GM23338 (cell line): ENCODE results near the gene KBTBD12. TPM values are rescaled to one million over a fixed set of nuclear protein-coding genes. Genes with fewer than 3 reads are reported as not detected.

Experiments
- ATAC-seq: fragments of 200-7000 bp; cut with Tn5 transposase; 3 replicates; pipeline ENCODE4 v1.9.1; 2020
- DNase-seq: peaks from one replicate; pipeline ENCODE4 v3.0.0-alpha.2; 2015; ENCODE audit warnings: low spot score
- H2AFZ ChIP-seq: fragments of 200-600 bp; sonication (generic); 2 replicates; pipeline ENCODE4 v1.8.0; 2016; ENCODE audit warnings: antibody characterized with exemption, mild to moderate bottlenecking, moderate library complexity
- H3F3A ChIP-seq: fragments of 200-600 bp; sonication (generic); replicated peaks from 2 replicates; pipeline ENCODE4 v1.8.0; 2017; ENCODE audit warnings: antibody characterized with exemption, mixed run types, low read depth
- H3K27ac ChIP-seq: fragments of 200-600 bp; sonication (generic); 2 replicates; pipeline ENCODE4 v1.6.1; 2016; ENCODE audit warnings: low read depth
- H3K27me3 ChIP-seq: fragments of 200-600 bp; sonication (generic); 2 replicates; pipeline ENCODE4 v1.8.0; 2016; ENCODE audit warnings: mild to moderate bottlenecking, mixed run types, moderate library complexity; ENCODE audit not compliant: insufficient read depth
- H3K36me3 ChIP-seq: fragments of 200-600 bp; sonication (generic); 2 replicates; pipeline ENCODE4 v1.8.0; 2016; ENCODE audit warnings: mild to moderate bottlenecking; ENCODE audit not compliant: insufficient read depth
- H3K4me1 ChIP-seq: fragments of 200-600 bp; sonication (generic); 2 replicates; pipeline ENCODE4 v1.8.0; 2016; ENCODE audit warnings: mild to moderate bottlenecking, moderate library complexity; ENCODE audit not compliant: insufficient read depth
- H3K4me2 ChIP-seq: fragments of 200-600 bp; sonication (generic); 2 replicates; pipeline ENCODE4 v1.7.1; 2017; ENCODE audit warnings: mixed run types
- H3K4me3 ChIP-seq: fragments of 200-600 bp; sonication (generic); 2 replicates; pipeline ENCODE4 v1.6.1; 2016; ENCODE audit warnings: mixed run types
- H3K79me2 ChIP-seq: fragments of 200-600 bp; sonication (generic); replicated peaks from 2 replicates; pipeline ENCODE4 v1.8.0; 2017; ENCODE audit warnings: mild to moderate bottlenecking; ENCODE audit not compliant: insufficient read depth
- H3K9me2 ChIP-seq: fragments of 200-600 bp; sonication (generic); 2 replicates; pipeline ENCODE4 v1.8.0; 2017; ENCODE audit not compliant: insufficient read depth
- H4K20me1 ChIP-seq: fragments of 200-600 bp; sonication (generic); replicated peaks from 2 replicates; pipeline ENCODE4 v1.8.0; 2017; ENCODE audit warnings: mild to moderate bottlenecking; ENCODE audit not compliant: insufficient read depth
- H3K27ac Mint-ChIP-seq: 2 replicates; pipeline ENCODE4 v1.8.0; 2020; ENCODE audit warnings: inconsistent platforms, mild to moderate bottlenecking, moderate library complexity, mixed read lengths
- H3K27me3 Mint-ChIP-seq: 3 replicates; pipeline ENCODE4 v1.8.0; 2022; ENCODE audit warnings: low read depth, mild to moderate bottlenecking, moderate library complexity, mixed read lengths, inconsistent platforms; ENCODE audit not compliant: insufficient read depth, poor library complexity
- H3K36me3 Mint-ChIP-seq: 3 replicates; pipeline ENCODE4 v1.8.0; 2021; ENCODE audit warnings: low read depth, mild to moderate bottlenecking, inconsistent platforms, moderate library complexity, mixed read lengths
- H3K4me1 Mint-ChIP-seq: 3 replicates; pipeline ENCODE4 v1.8.0; 2020; ENCODE audit warnings: mild to moderate bottlenecking, inconsistent platforms, mixed read lengths
- H3K4me3 Mint-ChIP-seq: 3 replicates; pipeline ENCODE4 v1.8.0; 2021; ENCODE audit warnings: moderate library complexity, mild to moderate bottlenecking, inconsistent platforms, mixed read lengths
- H3K9me3 Mint-ChIP-seq: 3 replicates; pipeline ENCODE4 v1.8.0; 2020; ENCODE audit warnings: moderate library complexity, mild to moderate bottlenecking, inconsistent platforms, mixed read lengths
- CREB1 ChIP-seq: fragments of 250-450 bp; sonication (Bioruptor Pico); IDR thresholded peaks from 2 replicates; pipeline ENCODE4 v1.5.0; 2020; ENCODE audit warnings: low read depth, mild to moderate bottlenecking, moderate library complexity
- ETS1 ChIP-seq: IDR thresholded peaks from 2 replicates; pipeline ENCODE4 v1.6.1; 2016; ENCODE audit warnings: antibody characterized with exemption
- EZH2 ChIP-seq: fragments of 200-600 bp; sonication (generic); IDR thresholded peaks from one replicate; pipeline ENCODE4 v1.8.0; 2017; ENCODE audit warnings: antibody characterized with exemption, mild to moderate bottlenecking, low read depth; ENCODE audit not compliant: unreplicated experiment
- EZH2phosphoT487 ChIP-seq: fragments of 200-600 bp; sonication (generic); IDR thresholded peaks from one replicate; pipeline ENCODE4 v1.8.1; 2018; ENCODE audit warnings: antibody characterized with exemption; ENCODE audit not compliant: unreplicated experiment
- JUNB ChIP-seq: IDR thresholded peaks from one replicate; pipeline ENCODE4 v1.6.1; 2016; ENCODE audit warnings: antibody characterized with exemption; ENCODE audit not compliant: unreplicated experiment
- NANOG ChIP-seq: IDR thresholded peaks from 2 replicates; pipeline ENCODE4 v1.6.1; 2016; ENCODE audit warnings: antibody characterized with exemption, borderline replicate concordance
- POLR2AphosphoS5 ChIP-seq: IDR thresholded peaks from 2 replicates; pipeline ENCODE4 v1.6.1; 2016; ENCODE audit warnings: antibody characterized with exemption, low read depth
- STAT1 ChIP-seq: IDR thresholded peaks from one replicate; pipeline ENCODE4 v1.6.1; 2016; ENCODE audit warnings: antibody characterized with exemption; ENCODE audit not compliant: unreplicated experiment
- ZNF114 ChIP-seq: fragments of 250-450 bp; sonication (Bioruptor Pico); IDR thresholded peaks from 2 replicates; pipeline ENCODE4 v1.5.0; 2020; ENCODE audit warnings: mild to moderate bottlenecking, moderate library complexity
- ZNF331 ChIP-seq: fragments of 250-450 bp; sonication (Bioruptor Pico); IDR thresholded peaks from 2 replicates; pipeline ENCODE4 v1.5.0; 2020; ENCODE audit warnings: low read depth, mild to moderate bottlenecking, moderate library complexity
- polyA plus RNA-seq: library from polyadenylated mRNA; unstranded; fragments of >200 nt; fragmentation: Nextera tagmentation; extraction: Ambion mirVana; gene quantifications from 2 replicates; pipeline ENCODE4 v1.2.1, GENCODE V29; 2016
- total RNA-seq: library from RNA; depleted of rRNA; stranded (reverse); fragments of >200 nt; shearing (Covaris generic); gene quantifications from 2 replicates; pipeline ENCODE4 v1.2.3, GENCODE V29; 2014
- TF ChIP-seq, protein P1 (sequence below): fragments of 250-450 bp; sonication (Bioruptor Pico); IDR thresholded peaks from 2 replicates; pipeline ENCODE4 v1.5.0; 2020; ENCODE audit warnings: mild to moderate bottlenecking, moderate library complexity
- TF ChIP-seq, protein P2 (sequence below), 2 experiments: fragments of 200-600 bp in 1 of 2; sonication (generic) in 1 of 2; conservative IDR thresholded peaks; 2 replicates each; pipeline versions ENCODE4 v1.5.1 to v1.6.1; 2016 to 2017; ENCODE audit warnings: antibody characterized with exemption in 2 of 2, low read depth in 2 of 2, mild to moderate bottlenecking in 2 of 2, moderate library complexity in 1 of 2
- TF ChIP-seq, protein P3 (sequence below): IDR thresholded peaks from one replicate; pipeline ENCODE4 v1.6.1; 2018; ENCODE audit warnings: antibody characterized with exemption; ENCODE audit not compliant: unreplicated experiment

Gene KBTBD12
- total and polyA plus RNA-seq, 2 experiments from 2014 or later, result 0.53 to 0.69 TPM

DNA sequence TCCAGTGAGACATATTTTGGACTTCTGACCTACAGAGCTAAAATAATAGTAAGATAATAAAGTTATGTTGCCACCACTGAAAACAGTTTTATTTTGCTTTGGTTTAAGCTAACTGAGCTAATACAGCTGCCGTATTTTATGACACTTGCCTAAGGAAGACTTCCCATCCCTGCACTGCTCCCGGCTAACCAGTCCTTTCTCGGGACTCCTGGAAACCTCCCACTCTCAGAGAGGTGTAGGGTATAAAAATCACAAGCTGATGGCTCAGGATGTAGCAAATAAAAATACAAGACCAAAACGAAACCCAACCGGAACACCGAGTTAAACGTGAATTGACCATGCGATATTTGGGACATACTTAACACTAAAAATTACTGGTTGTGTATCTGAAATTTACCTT is 448 bp upstream of the KBTBD12 start (continued):
- TF ChIP-seq EZH2phosphoT487 (no peak), STAT1 (no peak), NANOG (no peak)

GRCh38 chr3:127915937-127916493 is 983 bp downstream of the KBTBD12 start:
- peaks cover 5% of the 10 kb centered on the region; the same call in 1 of the 2 replicates for H3K9me2 ChIP-seq
- ATAC-seq (no peak), DNase-seq (no peak)
- TF ChIP-seq STAT1 (no peak), POLR2AphosphoS5 (no peak), ETS1 (no peak), ZNF331 (CRISPR knock-in tag) (no peak), CREB1 (no peak), JUNB (no peak), EZH2phosphoT487 (no peak), ZNF114 (CRISPR knock-in tag) (no peak), EZH2 (no peak), NANOG (no peak)
- TF ChIP-seq, protein P1, sequence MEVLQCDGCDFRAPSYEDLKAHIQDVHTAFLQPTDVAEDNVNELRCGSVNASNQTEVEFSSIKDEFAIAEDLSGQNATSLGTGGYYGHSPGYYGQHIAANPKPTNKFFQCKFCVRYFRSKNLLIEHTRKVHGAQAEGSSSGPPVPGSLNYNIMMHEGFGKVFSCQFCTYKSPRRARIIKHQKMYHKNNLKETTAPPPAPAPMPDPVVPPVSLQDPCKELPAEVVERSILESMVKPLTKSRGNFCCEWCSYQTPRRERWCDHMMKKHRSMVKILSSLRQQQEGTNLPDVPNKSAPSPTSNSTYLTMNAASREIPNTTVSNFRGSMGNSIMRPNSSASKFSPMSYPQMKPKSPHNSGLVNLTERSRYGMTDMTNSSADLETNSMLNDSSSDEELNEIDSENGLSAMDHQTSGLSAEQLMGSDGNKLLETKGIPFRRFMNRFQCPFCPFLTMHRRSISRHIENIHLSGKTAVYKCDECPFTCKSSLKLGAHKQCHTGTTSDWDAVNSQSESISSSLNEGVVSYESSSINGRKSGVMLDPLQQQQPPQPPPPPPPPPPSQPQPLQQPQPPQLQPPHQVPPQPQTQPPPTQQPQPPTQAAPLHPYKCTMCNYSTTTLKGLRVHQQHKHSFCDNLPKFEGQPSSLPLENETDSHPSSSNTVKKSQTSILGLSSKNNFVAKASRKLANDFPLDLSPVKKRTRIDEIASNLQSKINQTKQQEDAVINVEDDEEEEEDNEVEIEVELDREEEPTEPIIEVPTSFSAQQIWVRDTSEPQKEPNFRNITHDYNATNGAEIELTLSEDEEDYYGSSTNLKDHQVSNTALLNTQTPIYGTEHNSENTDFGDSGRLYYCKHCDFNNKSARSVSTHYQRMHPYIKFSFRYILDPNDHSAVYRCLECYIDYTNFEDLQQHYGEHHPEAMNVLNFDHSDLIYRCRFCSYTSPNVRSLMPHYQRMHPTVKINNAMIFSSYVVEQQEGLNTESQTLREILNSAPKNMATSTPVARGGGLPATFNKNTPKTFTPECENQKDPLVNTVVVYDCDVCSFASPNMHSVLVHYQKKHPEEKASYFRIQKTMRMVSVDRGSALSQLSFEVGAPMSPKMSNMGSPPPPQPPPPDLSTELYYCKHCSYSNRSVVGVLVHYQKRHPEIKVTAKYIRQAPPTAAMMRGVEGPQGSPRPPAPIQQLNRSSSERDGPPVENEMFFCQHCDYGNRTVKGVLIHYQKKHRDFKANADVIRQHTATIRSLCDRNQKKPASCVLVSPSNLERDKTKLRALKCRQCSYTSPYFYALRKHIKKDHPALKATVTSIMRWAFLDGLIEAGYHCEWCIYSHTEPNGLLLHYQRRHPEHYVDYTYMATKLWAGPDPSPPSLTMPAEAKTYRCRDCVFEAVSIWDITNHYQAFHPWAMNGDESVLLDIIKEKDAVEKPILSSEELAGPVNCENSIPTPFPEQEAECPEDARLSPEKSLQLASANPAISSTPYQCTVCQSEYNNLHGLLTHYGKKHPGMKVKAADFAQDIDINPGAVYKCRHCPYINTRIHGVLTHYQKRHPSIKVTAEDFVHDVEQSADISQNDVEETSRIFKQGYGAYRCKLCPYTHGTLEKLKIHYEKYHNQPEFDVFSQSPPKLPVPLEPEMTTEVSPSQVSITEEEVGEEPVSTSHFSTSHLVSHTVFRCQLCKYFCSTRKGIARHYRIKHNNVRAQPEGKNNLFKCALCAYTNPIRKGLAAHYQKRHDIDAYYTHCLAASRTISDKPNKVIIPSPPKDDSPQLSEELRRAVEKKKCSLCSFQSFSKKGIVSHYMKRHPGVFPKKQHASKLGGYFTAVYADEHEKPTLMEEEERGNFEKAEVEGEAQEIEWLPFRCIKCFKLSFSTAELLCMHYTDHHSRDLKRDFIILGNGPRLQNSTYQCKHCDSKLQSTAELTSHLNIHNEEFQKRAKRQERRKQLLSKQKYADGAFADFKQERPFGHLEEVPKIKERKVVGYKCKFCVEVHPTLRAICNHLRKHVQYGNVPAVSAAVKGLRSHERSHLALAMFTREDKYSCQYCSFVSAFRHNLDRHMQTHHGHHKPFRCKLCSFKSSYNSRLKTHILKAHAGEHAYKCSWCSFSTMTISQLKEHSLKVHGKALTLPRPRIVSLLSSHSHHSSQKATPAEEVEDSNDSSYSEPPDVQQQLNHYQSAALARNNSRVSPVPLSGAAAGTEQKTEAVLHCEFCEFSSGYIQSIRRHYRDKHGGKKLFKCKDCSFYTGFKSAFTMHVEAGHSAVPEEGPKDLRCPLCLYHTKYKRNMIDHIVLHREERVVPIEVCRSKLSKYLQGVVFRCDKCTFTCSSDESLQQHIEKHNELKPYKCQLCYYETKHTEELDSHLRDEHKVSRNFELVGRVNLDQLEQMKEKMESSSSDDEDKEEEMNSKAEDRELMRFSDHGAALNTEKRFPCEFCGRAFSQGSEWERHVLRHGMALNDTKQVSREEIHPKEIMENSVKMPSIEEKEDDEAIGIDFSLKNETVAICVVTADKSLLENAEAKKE (CRISPR knock-in tag), result no peak
- TF ChIP-seq, protein P2, sequence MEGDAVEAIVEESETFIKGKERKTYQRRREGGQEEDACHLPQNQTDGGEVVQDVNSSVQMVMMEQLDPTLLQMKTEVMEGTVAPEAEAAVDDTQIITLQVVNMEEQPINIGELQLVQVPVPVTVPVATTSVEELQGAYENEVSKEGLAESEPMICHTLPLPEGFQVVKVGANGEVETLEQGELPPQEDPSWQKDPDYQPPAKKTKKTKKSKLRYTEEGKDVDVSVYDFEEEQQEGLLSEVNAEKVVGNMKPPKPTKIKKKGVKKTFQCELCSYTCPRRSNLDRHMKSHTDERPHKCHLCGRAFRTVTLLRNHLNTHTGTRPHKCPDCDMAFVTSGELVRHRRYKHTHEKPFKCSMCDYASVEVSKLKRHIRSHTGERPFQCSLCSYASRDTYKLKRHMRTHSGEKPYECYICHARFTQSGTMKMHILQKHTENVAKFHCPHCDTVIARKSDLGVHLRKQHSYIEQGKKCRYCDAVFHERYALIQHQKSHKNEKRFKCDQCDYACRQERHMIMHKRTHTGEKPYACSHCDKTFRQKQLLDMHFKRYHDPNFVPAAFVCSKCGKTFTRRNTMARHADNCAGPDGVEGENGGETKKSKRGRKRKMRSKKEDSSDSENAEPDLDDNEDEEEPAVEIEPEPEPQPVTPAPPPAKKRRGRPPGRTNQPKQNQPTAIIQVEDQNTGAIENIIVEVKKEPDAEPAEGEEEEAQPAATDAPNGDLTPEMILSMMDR (conservative IDR thresholded peaks at IDR 0.05; ENCODE audit: low read depth in 2 of 2), result no peak
- TF ChIP-seq, protein P3, sequence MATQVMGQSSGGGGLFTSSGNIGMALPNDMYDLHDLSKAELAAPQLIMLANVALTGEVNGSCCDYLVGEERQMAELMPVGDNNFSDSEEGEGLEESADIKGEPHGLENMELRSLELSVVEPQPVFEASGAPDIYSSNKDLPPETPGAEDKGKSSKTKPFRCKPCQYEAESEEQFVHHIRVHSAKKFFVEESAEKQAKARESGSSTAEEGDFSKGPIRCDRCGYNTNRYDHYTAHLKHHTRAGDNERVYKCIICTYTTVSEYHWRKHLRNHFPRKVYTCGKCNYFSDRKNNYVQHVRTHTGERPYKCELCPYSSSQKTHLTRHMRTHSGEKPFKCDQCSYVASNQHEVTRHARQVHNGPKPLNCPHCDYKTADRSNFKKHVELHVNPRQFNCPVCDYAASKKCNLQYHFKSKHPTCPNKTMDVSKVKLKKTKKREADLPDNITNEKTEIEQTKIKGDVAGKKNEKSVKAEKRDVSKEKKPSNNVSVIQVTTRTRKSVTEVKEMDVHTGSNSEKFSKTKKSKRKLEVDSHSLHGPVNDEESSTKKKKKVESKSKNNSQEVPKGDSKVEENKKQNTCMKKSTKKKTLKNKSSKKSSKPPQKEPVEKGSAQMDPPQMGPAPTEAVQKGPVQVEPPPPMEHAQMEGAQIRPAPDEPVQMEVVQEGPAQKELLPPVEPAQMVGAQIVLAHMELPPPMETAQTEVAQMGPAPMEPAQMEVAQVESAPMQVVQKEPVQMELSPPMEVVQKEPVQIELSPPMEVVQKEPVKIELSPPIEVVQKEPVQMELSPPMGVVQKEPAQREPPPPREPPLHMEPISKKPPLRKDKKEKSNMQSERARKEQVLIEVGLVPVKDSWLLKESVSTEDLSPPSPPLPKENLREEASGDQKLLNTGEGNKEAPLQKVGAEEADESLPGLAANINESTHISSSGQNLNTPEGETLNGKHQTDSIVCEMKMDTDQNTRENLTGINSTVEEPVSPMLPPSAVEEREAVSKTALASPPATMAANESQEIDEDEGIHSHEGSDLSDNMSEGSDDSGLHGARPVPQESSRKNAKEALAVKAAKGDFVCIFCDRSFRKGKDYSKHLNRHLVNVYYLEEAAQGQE, result no peak
- H3K27me3 ChIP-seq, result peaks cover 58% of the 10 kb centered on the region
- H3K27ac Mint-ChIP-seq, result no peak overlapping the region
- H3K27ac ChIP-seq, result no peak overlapping the region
- peak overlapping the region; percentile 57 for H3K4me3 ChIP-seq
- no peaks in the 10 kb centered on the region for H3K79me2 ChIP-seq
- H3K9me3 Mint-ChIP-seq, result peaks cover 20% of the 10 kb centered on the region
- peak overlapping the region; percentile 84 for H3K4me2 ChIP-seq
- peaks cover 44% of the 10 kb centered on the region for H3K27me3 Mint-ChIP-seq
- H3K36me3 ChIP-seq, result peaks cover 6% of the 10 kb centered on the region; the same call in 1 of the 2 replicates
- H3K36me3 Mint-ChIP-seq, result peaks cover 11% of the 10 kb centered on the region
- peaks cover 3% of the 10 kb centered on the region; the same call in 2 of the 3 replicates for H3K4me1 Mint-ChIP-seq
- peak overlapping the region; percentile 65 for H3K4me3 Mint-ChIP-seq
- H3K4me1 ChIP-seq, result no peaks in the 10 kb centered on the region
- no peaks in the 10 kb centered on the region for H4K20me1 ChIP-seq
- peak overlapping the region; percentile 99 for H2AFZ ChIP-seq
- no peaks in the 10 kb centered on the region for H3F3A ChIP-seq
